GM12872 (cell line): ENCODE results near the gene BTBD9.

Experiments used
- TF ChIP-seq, protein P1 (sequence below): IDR thresholded peaks from 3 replicates; pipeline ENCODE4 v1.5.1; 2011; ENCODE audit warnings: low read depth, mild to moderate bottlenecking, low read length, moderate library complexity; ENCODE audit not compliant: insufficient read depth

The BTBD9 gene

GRCh38 chr6:38658418-38659167 is 18.9 kb upstream of the BTBD9 start:
- TF ChIP-seq, protein P1, sequence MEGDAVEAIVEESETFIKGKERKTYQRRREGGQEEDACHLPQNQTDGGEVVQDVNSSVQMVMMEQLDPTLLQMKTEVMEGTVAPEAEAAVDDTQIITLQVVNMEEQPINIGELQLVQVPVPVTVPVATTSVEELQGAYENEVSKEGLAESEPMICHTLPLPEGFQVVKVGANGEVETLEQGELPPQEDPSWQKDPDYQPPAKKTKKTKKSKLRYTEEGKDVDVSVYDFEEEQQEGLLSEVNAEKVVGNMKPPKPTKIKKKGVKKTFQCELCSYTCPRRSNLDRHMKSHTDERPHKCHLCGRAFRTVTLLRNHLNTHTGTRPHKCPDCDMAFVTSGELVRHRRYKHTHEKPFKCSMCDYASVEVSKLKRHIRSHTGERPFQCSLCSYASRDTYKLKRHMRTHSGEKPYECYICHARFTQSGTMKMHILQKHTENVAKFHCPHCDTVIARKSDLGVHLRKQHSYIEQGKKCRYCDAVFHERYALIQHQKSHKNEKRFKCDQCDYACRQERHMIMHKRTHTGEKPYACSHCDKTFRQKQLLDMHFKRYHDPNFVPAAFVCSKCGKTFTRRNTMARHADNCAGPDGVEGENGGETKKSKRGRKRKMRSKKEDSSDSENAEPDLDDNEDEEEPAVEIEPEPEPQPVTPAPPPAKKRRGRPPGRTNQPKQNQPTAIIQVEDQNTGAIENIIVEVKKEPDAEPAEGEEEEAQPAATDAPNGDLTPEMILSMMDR: no peak

- TF ChIP-seq, protein P1: no peak
Measured at GRCh38 chr6:38656896-38657295, 17.2 kb upstream of the BTBD9 start.

DNA sequence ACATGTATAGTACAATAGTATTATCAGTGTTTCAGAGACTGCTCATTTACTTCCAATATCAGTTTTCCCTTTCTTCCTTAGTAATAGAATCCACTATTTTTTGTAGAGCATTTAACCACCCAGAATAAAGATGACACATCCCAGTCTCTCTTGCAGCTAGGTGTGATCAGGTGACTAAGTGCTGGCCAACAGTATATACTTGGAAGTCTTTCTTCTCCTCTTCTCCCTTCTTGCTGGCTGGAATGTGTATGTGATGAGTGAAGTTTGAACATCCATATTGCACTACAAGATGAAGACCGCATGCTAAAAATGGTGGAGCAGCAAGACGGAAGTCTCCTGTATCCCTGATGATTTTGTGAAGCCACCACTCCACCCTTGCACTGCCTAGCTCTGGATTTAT is 14.5 kb upstream of the BTBD9 start:
- TF ChIP-seq, protein P1: no peak

GRCh38 chr6:38651121-38651784 is 11.5 kb upstream of the BTBD9 start:
- TF ChIP-seq, protein P1: no peak

- TF ChIP-seq, protein P1: no peak
Measured at GRCh38 chr6:38650207-38650752, 10.6 kb upstream of the BTBD9 start.

DNA sequence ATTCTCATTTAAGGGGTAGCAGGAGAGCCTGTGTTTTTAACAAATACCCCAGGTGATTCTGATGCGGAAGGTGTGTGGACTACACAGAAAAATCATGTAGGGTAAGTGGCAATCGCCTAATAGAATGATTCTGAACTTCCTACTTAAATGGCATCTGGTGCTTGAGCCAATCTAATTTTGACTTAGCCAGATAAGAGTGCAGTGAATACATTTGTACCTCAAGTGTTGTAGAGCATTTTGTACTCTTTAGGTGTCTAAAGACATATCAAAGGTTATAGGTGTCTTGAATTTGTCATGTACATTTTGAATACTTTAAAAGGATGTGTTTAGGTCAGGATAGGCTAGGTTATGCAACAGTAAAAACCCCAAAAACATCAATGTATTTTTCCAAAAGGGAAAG is 10.0 kb upstream of the BTBD9 start:
- TF ChIP-seq, protein P1: no peak

DNA sequence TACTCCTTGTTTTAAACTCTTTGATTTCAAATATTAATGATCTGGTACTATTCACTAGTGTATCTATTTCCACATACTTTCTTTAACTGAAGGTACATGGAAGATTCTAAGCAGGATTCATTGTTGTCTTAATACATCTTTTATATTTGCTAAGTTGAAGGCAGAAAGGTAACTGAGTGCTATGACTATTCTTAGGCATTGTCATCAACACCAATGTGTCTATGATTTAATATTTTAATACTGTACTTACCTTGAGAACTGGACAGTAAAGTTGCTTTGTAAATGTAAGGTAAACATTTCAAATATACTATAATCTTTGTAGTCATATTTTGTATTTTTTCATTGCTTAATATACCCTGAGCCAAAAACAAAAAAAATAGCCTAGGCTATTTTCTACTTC is 8.9 kb upstream of the BTBD9 start:
- TF ChIP-seq, protein P1: no peak
